Kidney capillary endothelial cell (primary cell): ENCODE data around the gene RGS3.

Experiments
- DNase-seq: peaks from one replicate; pipeline ENCODE4 v3.0.0-alpha.2; 2018; ENCODE audit warnings: low spot score

The RGS3 gene

GRCh38 chr9:113570749-113571711 lies 107.5 kb downstream of the RGS3 start:
- no peak for DNase-seq

GRCh38 chr9:113572076-113572861 lies 108.7 kb downstream of the RGS3 start:
- no peak for DNase-seq

- no peak for DNase-seq
These were observed 109.8 kb downstream of the RGS3 start for GRCh38 chr9:113573046-113573958.

- DNase-seq: no peak
These were observed 110.4 kb downstream of the RGS3 start for GRCh38 chr9:113573959-113574352.

- no peak for DNase-seq
These were observed 111.1 kb downstream of the RGS3 start for GRCh38 chr9:113574441-113575262.

GRCh38 chr9:113577525-113578261 lies 114.2 kb downstream of the RGS3 start:
- DNase-seq: no peak

GRCh38 chr9:113578279-113578865 lies 114.8 kb downstream of the RGS3 start:
- no peak for DNase-seq

GRCh38 chr9:113578882-113579282 lies 115.4 kb downstream of the RGS3 start:
- DNase-seq: no peak

GRCh38 chr9:113579283-113580040 lies 115.9 kb downstream of the RGS3 start:
- no peak for DNase-seq

- DNase-seq: no peak
These were observed 116.8 kb downstream of the RGS3 start for GRCh38 chr9:113580041-113580953.

GRCh38 chr9:113580954-113581311 lies 117.4 kb downstream of the RGS3 start:
- DNase-seq: no peak

- DNase-seq: no peak
These were observed 118.6 kb downstream of the RGS3 start for GRCh38 chr9:113581865-113582697.

GRCh38 chr9:113582698-113583200 lies 119.2 kb downstream of the RGS3 start:
- no peak for DNase-seq

- DNase-seq: no peak
These were observed 120.2 kb downstream of the RGS3 start for GRCh38 chr9:113583511-113584427.

GRCh38 chr9:113584428-113585084 lies 121.0 kb downstream of the RGS3 start:
- no peak for DNase-seq
